ENCODE measurements around the gene GSE1.

The GSE1 gene

GRCh38 chr16:85574672-85575475 is 38.2 kb upstream of the GSE1 start:
- no peak for DNase-seq (ENCODE audit: low read depth)

GRCh38 chr16:85575920-85576319 is 37.2 kb upstream of the GSE1 start:
- DNase-seq (ENCODE audit: low read depth) = no peak

- DNase-seq (ENCODE audit: low read depth) = no peak
These were observed 36.2 kb upstream of the GSE1 start for GRCh38 chr16:85576944-85577343.

DNA sequence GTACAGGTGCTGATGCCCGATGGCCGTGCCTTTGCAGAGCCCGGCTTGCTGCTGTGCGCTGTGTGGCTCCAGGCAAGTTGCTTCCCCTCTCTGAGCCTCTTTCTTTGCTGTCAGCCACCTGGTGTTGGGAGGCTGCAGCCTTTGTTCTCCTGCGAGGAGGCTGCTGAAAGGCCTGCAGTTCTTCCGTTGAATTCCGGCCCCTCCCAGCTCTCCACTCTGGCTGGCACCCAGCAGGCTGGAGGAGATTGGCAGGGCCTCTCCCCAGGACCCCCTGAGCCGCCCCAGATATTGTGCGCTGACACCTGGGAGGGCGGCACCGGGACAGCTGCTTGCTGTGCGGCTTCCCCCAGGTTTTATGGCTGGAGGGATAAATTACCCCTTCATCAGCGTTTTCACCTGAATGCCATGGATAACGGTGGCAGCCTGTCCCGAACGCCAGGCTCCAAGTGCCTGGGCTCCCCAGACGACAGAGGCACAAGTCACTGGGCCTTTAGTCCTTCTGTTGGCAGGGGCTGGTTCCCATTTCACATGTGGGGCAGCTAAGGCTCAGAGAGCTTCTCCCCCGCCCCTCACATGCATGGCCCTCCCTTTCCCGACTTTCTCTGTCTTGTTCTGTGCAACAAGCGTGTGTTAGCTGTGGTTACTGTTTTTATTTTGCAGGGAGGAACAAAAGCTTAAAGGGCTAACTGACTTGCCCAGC is 35.1 kb upstream of the GSE1 start:
- DNase-seq (ENCODE audit: low read depth) = no peak

- DNase-seq (ENCODE audit: low read depth) = no peak
These were observed 34.5 kb upstream of the GSE1 start for GRCh38 chr16:85578599-85578948.

DNA sequence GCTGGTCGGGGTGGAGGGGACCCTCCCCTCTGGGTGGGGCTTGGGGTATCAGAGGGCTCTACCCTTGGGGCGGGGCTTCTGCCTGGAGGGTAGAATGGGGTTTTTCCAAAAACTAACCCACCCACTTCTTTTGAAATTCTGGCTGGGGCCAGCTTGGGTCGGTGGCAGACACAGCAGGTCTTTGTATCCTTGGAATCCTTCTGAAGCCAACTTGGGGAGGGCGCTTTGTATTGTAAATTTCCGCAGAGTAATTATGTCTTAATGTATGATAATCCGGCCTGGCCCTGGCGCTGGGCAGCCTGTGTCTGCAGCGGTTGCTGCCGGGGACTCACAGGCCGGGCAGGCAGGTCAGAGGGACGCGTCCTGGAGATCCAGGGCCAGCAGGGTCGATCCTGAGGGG is 33.9 kb upstream of the GSE1 start:
- no peak for DNase-seq (ENCODE audit: low read depth)

- no peak for DNase-seq (ENCODE audit: low read depth)
These were observed 33.1 kb upstream of the GSE1 start for GRCh38 chr16:85579923-85580580.

DNA sequence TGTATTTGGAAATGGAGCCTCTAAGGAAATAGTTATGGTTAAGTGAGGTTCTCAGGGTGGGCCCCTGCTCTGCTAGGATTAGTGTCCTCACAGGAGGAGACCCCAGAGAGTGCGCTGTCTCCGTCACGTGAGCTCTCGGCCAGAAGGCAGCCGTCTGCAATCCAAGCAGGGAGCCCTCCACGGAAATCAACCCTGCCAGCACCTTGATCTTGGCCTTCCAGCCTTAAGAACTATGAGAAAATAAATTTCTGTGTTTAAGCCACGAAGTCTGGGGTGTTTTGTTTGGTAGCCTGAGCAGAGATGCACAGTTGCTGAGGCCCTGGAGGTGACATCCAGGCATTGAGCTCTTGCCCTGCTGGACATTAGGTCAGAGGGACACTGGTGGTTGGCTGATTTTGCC is 32.4 kb upstream of the GSE1 start:
- DNase-seq (ENCODE audit: low read depth) = no peak

GRCh38 chr16:85582229-85582991 is 30.7 kb upstream of the GSE1 start:
- no peak for DNase-seq (ENCODE audit: low read depth)

DNA sequence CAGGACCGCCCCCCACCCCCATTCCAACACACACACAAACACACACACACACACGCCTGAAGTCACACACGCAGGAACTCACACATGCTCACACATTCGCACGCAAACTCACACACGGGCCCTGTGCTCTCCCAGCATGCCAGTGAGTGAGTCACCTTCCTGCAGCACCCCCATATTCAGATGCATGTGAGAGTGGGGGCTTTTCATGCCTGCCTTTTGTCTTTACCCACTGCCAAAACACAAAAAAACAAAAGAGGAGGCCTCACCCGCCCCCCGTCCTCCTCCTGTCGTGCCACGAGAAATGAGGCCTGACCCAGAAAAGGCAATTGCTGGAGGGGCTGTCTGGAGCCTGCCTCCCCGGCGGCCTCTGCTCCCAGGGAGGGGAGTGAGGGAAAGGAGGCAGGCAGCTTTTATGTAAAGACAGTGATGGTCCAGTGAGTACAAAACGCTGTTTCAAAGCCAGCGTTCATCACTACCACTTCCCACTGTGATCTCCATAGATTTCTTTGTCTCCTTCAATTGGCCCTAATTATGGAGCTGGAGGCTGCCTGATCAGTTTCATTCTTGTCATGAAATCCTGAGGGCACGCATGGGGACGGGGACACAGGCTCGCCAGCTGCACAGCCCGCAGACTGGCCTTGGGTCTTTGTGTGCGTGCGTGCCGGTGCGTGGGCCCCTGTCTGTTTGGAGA is 29.5 kb upstream of the GSE1 start:
- DNase-seq (ENCODE audit: low read depth) = no peak

DNA sequence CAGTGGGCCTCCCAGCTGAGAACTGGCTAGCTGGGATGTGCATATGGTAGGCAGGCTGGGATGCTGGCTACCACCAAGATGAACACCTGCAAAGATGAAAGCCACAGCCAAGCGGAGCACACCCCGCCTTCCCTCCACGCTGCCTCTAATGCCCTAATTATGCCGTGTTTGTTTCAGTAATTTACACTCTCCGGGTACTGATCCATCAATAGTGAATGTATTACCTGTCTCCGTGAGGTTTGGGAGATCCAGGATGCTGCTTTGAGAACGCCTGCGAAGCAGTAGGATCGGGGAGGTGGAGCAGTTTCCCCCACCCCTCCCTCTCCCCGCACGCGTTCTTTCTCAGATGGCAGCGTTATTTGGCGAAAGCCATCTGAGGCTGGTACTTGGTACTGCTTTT is 28.9 kb upstream of the GSE1 start:
- DNase-seq (ENCODE audit: low read depth) = no peak

DNA sequence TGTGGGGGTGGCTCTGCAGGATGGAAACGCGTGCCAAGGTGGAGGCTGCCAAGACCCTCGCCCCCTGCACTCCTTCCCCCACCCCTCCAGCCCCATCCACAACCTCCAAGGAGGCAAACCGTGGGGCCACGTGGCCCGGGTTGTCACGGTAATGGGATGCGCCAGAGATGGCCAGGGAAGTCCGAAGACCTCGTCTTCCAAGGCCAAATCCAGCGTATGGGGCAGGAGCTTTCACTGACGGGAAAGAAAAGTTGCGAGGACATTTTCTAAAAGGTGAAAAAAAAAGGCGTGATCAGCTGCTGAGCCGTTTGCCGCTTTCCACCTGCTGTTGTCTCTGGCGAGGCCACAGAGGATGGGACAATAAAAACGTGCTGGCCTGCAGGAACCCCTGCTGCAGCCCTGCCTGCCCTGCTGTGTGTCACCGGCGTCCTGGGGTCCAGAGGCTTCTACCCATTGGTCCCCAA is 28.3 kb upstream of the GSE1 start:
- DNase-seq (ENCODE audit: low read depth) = no peak

DNA sequence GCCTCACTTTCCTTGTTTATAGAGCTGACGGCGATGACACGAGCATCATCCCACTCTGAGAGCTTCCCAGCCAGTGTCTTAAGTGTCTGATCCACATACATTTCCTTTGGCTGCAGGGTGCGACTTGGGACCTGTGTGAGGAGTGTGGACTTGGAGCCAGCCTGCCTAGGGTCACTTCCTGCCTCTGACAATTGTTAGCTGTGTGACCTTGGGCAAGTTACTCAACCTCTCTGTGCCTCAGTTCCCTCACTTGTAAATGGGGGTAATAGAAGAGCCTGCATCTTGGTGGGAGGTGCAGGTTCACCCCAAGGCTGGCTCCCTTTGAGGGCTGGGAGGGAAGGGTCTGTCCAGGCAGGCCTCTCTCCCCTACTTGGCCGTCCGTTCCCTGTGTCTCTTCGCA is 27.4 kb upstream of the GSE1 start:
- DNase-seq (ENCODE audit: low read depth) = no peak

- no peak for DNase-seq (ENCODE audit: low read depth)
These were observed 26.6 kb upstream of the GSE1 start for GRCh38 chr16:85586380-85587104.

DNA sequence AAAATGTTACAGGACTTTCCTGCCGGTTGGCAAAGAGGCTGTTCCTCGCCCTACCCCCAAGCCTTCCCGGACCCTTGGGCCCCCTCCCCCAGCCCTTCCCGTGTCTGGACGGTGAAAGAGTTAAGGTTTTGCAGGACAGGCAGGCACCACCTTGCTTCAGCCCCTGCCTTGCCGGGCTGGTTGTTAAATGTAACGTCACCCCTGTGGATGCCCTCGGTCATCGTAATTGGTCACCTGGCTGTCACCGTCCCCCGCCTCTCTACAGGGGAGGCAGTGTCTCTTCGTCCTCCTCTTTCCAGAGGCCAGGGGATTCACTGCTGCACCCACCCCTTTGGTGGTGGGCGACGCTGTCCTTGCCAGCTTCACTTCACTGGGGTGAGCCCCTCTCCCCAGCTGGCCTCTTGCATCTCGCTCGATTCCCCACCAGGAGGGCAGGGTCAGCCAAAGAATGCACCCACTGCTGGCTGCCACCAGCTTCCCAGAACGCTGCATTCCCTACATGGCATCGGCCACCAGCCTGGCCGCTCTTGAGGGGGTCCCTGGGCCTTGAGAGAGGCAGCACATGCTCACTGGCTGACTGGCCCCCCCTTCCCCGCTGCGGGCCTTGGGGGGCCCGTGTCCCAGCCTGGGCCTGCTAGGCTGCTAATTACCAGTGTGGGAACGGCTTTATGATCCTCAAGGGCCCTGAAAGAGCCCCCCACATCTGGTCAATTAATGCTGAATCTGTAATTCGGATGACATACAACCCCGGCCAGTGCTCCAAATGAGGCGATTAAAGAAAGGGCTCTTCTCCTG is 25.2 kb upstream of the GSE1 start:
- DNase-seq (ENCODE audit: low read depth) = no peak

- DNase-seq (ENCODE audit: low read depth) = no peak
These were observed 24.3 kb upstream of the GSE1 start for GRCh38 chr16:85588562-85589503.

- DNase-seq (ENCODE audit: low read depth) = no peak
These were observed 23.2 kb upstream of the GSE1 start for GRCh38 chr16:85589688-85590505.

DNA sequence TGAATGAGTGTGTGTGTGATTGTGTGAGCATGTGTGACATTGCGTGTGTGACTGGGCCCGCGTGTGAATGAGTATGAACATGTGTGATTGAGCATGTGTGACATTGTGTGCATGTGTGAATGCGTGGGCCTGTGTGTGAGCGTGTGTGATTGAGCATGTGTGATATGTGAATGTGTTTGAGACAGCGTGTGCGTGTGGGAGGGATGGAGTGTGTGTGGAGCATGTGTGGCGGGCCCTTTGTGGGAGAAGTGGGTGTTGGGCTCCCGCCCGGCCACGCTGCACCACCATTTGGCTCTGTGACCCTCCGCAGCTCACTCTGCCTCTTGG is 22.7 kb upstream of the GSE1 start:
- no peak for DNase-seq (ENCODE audit: low read depth)

Data from stromal cell of bone marrow (primary cell).